ENCODE measurements around the gene CYS1.

DNA sequence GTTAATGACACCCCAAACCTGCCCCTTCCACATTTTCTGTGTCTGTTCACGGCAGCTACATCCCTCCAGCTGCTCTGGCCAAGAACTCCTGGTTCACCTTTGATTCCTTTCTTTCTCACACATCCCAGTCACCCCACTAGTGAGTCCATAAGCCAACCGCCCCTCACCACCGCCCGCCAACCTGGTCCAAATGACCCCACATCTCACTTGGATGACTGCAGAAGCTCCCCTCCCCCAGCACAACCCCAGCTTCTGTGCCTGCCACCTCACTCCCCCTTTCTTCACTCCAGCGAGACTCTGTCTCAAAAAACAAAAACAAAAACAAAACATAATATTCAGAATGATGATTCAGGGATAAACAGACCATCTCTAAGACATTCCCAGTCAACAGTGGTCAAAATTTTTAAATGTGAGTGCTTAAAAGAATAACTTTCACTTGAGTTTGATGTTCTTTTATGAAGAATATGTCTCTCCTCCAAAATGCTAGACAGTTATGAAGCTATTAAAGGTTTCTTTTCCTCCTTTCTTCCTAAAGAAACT is 3.2 kb downstream of the CYS1 start:
- TF ChIP-seq CEBPB (IDR thresholded peaks at IDR 0.05; ENCODE audit: low read depth) (no peak), POLR2A (IDR thresholded peaks at IDR 0.05; ENCODE audit: borderline replicate concordance, extremely low read depth, insufficient read depth, insufficient read length) (no peak), CTCF (IDR thresholded peaks at IDR 0.05 in 2 of 3, conservative IDR thresholded peaks at IDR 0.05 in 1 of 3; ENCODE audit: borderline replicate concordance in 1 of 3, insufficient read depth in 1 of 3, low read depth in 2 of 3, low read length in 2 of 3) (no peak), JUND (IDR thresholded peaks at IDR 0.05) (no peak), FOSL1 (IDR thresholded peaks at IDR 0.05; ENCODE audit: low read depth) (no peak), POLR2AphosphoS5 (IDR thresholded peaks at IDR 0.05; ENCODE audit: low read depth, low read length) (no peak)
- TF ChIP-seq, protein P1, sequence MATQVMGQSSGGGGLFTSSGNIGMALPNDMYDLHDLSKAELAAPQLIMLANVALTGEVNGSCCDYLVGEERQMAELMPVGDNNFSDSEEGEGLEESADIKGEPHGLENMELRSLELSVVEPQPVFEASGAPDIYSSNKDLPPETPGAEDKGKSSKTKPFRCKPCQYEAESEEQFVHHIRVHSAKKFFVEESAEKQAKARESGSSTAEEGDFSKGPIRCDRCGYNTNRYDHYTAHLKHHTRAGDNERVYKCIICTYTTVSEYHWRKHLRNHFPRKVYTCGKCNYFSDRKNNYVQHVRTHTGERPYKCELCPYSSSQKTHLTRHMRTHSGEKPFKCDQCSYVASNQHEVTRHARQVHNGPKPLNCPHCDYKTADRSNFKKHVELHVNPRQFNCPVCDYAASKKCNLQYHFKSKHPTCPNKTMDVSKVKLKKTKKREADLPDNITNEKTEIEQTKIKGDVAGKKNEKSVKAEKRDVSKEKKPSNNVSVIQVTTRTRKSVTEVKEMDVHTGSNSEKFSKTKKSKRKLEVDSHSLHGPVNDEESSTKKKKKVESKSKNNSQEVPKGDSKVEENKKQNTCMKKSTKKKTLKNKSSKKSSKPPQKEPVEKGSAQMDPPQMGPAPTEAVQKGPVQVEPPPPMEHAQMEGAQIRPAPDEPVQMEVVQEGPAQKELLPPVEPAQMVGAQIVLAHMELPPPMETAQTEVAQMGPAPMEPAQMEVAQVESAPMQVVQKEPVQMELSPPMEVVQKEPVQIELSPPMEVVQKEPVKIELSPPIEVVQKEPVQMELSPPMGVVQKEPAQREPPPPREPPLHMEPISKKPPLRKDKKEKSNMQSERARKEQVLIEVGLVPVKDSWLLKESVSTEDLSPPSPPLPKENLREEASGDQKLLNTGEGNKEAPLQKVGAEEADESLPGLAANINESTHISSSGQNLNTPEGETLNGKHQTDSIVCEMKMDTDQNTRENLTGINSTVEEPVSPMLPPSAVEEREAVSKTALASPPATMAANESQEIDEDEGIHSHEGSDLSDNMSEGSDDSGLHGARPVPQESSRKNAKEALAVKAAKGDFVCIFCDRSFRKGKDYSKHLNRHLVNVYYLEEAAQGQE (IDR thresholded peaks at IDR 0.05; ENCODE audit: low read depth): no peak
- TF ChIP-seq, protein P2, sequence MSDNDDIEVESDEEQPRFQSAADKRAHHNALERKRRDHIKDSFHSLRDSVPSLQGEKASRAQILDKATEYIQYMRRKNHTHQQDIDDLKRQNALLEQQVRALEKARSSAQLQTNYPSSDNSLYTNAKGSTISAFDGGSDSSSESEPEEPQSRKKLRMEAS (IDR thresholded peaks at IDR 0.05): no peak
